ENCODE results near the gene SIRT7. TPM values are rescaled to one million over a fixed set of nuclear protein-coding genes. Genes with fewer than 3 reads are reported as not detected.
A peak's percentile ranks its signal among the peaks of the same experiment; 100 is the strongest.

The SIRT7 gene
- total RNA-seq, 4 donors from 2014 or later, result 82.5 to 130 (median 112) TPM

- H3K9me3 ChIP-seq, result no peaks in the 10 kb centered on the region
- H3K4me1 ChIP-seq, result peaks cover 0 to 30% (median 15%) of the 10 kb centered on the region in 4 donors
- peak overlapping the region; percentile 32 to 63 (median 53) for H3K4me3 ChIP-seq
- peak; percentile 78 to 88 (median 85) for DNase-seq
- H3K27me3 ChIP-seq, result peaks cover 0 to 29% of the 10 kb centered on the region in 2 donors
- H3K27ac ChIP-seq, result peak overlapping the region in 1 of 4 donors; percentile 52
- H3K36me3 ChIP-seq, result no peaks in the 10 kb centered on the region
- TF ChIP-seq CTCF (IDR thresholded peaks at IDR 0.05), result peak; percentile 80 to 99 (median 97)
- TF ChIP-seq POLR2A (IDR thresholded peaks at IDR 0.05), result no peak
These were observed 41.6 kb upstream of the SIRT7 start for GRCh38 chr17:81959362-81960129.

- Histone ChIP-seq H3K4me1 (peaks cover 0 to 30% (median 15%) of the 10 kb centered on the region in 4 donors), H3K9me3 (no peaks in the 10 kb centered on the region), H3K4me3 (peak overlapping the region in 1 of 4 donors; percentile 59), H3K27me3 (peaks cover 0 to 29% of the 10 kb centered on the region in 2 donors), H3K27ac (peak overlapping the region in 1 of 4 donors; percentile 52), H3K36me3 (no peaks in the 10 kb centered on the region)
- no peak for DNase-seq
- TF ChIP-seq POLR2A (IDR thresholded peaks at IDR 0.05) (no peak), CTCF (IDR thresholded peaks at IDR 0.05) (no peak)
These were observed 40.8 kb upstream of the SIRT7 start for GRCh38 chr17:81958633-81959342.

- H3K27me3 ChIP-seq, result peaks cover 0 to 29% of the 10 kb centered on the region in 2 donors
- TF ChIP-seq CTCF (IDR thresholded peaks at IDR 0.05) (no peak), POLR2A (IDR thresholded peaks at IDR 0.05) (no peak)
These were observed 39.9 kb upstream of the SIRT7 start for GRCh38 chr17:81957691-81958432.

GRCh38 chr17:81956607-81957589, 38.9 kb upstream of the SIRT7 start:
- no peaks in the 10 kb centered on the region for H3K36me3 ChIP-seq
- peaks cover 0 to 28% (median 15%) of the 10 kb centered on the region in 4 donors for H3K4me1 ChIP-seq
- no peak overlapping the region for H3K27ac ChIP-seq
- DNase-seq, result no peak
- no peak overlapping the region for H3K4me3 ChIP-seq
- no peak for TF ChIP-seq CTCF (IDR thresholded peaks at IDR 0.05)
- no peak for TF ChIP-seq POLR2A (IDR thresholded peaks at IDR 0.05)
- H3K9me3 ChIP-seq, result no peaks in the 10 kb centered on the region
- H3K27me3 ChIP-seq, result peaks cover 0 to 23% of the 10 kb centered on the region in 2 donors

More at GRCh38 chr17:81957691-81958432, 39.9 kb upstream of the SIRT7 start:
- Histone ChIP-seq H3K27ac (no peak overlapping the region), H3K9me3 (no peaks in the 10 kb centered on the region), H3K4me1 (peaks cover 0 to 30% (median 15%) of the 10 kb centered on the region in 4 donors), H3K36me3 (no peaks in the 10 kb centered on the region), H3K4me3 (no peak overlapping the region)
- no peak for DNase-seq
